ENCODE measurements around the gene DPAGT1.

The DPAGT1 gene

GRCh38 chr11:119149018-119149785 is 47.5 kb upstream of the DPAGT1 start, which contains the start of gene ABCG4 (continued):
- TF ChIP-seq REST (tag by site-specific recombination; IDR thresholded peaks at IDR 0.05) (no peak), ZNF350 (tag by site-specific recombination; IDR thresholded peaks at IDR 0.05) (no peak), KLF1 (tag by site-specific recombination; IDR thresholded peaks at IDR 0.05) (peak; percentile 64), GFI1B (tag by site-specific recombination; IDR thresholded peaks at IDR 0.05) (no peak), ZNF654 (tag by site-specific recombination; IDR thresholded peaks at IDR 0.05; ENCODE audit: low read depth) (no peak), ZNF544 (tag by site-specific recombination; IDR thresholded peaks at IDR 0.05) (no peak), PBX3 (CRISPR knock-in tag; IDR thresholded peaks at IDR 0.05) (no peak), PRDM10 (tag by site-specific recombination; IDR thresholded peaks at IDR 0.05) (peak; percentile 63), IKZF3 (tag by site-specific recombination; IDR thresholded peaks at IDR 0.05) (no peak), ZBTB10 (tag by site-specific recombination; IDR thresholded peaks at IDR 0.05) (no peak; the same call in 1 of the 2 replicates), YY2 (tag by site-specific recombination; IDR thresholded peaks at IDR 0.05) (no peak), MYNN (tag by site-specific recombination; IDR thresholded peaks at IDR 0.05; ENCODE audit: borderline replicate concordance) (no peak), ZNF549 (tag by site-specific recombination; IDR thresholded peaks at IDR 0.05) (no peak), ZNF670 (tag by site-specific recombination; IDR thresholded peaks at IDR 0.05; ENCODE audit: low read depth) (no peak), ZNF248 (tag by site-specific recombination; IDR thresholded peaks at IDR 0.05) (no peak), MEIS1 (CRISPR knock-in tag; IDR thresholded peaks at IDR 0.05; ENCODE audit: borderline replicate concordance) (no peak), ZNF701 (tag by site-specific recombination; IDR thresholded peaks at IDR 0.05) (no peak), BCL11A (tag by site-specific recombination; IDR thresholded peaks at IDR 0.05; ENCODE audit: low read depth) (no peak), ZIC2 (tag by site-specific recombination; IDR thresholded peaks at IDR 0.05) (peak; percentile 79), ZBTB8A (tag by site-specific recombination; IDR thresholded peaks at IDR 0.05) (peak; percentile 24; the same call in 1 of the 2 replicates), ZNF157 (tag by site-specific recombination; IDR thresholded peaks at IDR 0.05) (no peak), ZBTB48 (tag by site-specific recombination; IDR thresholded peaks at IDR 0.05) (peak; percentile 78), ZNF416 (tag by site-specific recombination; IDR thresholded peaks at IDR 0.05) (no peak), ZEB2 (tag by site-specific recombination; IDR thresholded peaks at IDR 0.05) (no peak), ZNF138 (tag by site-specific recombination; IDR thresholded peaks at IDR 0.05; ENCODE audit: borderline replicate concordance) (no peak), ZNF585B (tag by site-specific recombination; IDR thresholded peaks at IDR 0.05) (no peak)
- TF ChIP-seq, protein P1, sequence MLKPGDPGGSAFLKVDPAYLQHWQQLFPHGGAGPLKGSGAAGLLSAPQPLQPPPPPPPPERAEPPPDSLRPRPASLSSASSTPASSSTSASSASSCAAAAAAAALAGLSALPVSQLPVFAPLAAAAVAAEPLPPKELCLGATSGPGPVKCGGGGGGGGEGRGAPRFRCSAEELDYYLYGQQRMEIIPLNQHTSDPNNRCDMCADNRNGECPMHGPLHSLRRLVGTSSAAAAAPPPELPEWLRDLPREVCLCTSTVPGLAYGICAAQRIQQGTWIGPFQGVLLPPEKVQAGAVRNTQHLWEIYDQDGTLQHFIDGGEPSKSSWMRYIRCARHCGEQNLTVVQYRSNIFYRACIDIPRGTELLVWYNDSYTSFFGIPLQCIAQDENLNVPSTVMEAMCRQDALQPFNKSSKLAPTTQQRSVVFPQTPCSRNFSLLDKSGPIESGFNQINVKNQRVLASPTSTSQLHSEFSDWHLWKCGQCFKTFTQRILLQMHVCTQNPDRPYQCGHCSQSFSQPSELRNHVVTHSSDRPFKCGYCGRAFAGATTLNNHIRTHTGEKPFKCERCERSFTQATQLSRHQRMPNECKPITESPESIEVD (tag by site-specific recombination; IDR thresholded peaks at IDR 0.05), result no peak
